ENCODE data around the gene RNF157.
A peak's percentile ranks its signal among the peaks of the same experiment; 100 is the strongest.

RNF157 gene

DNA sequence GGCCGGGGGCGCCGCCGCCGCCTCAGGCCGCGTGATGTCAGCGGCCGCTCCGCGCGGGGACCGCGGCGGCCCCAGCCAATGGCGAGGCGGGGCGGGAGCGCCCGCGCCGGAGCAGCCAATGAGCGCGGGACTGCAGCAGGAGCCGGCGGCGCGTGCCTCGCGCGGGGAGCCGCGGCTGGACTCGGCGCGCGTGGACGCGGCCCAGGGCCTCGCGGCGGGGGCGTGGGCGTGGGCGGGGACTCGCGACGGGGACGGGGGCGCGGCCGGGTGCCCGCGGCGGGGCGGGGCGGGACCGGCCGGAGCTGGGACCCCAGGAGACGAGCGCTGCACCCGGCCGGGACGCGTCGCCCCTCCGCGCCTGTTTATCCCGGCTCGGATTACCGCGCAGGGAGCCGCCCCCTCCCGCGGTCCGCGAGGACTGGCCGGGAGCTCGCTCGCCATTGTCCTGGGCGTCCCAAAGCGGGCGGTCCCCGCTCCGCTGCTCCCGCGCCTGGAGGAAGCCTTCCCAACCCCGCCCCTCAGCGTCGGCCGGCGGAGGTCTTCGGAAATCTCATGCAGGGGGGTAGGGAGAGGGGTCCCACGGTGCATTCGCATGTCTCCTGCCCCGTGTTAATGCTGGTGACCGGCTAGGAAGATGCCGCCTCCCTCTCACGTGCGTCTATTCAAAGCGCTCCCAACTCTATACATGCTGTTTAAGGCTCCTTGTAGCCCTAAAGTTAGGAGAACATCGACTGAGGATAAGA is at the start of gene RNF157:
Gene RNF157, minus strand, starts transcription at position 33 of the 743 bp plus-strand sequence. CDS start 253 bp downstream, outside the sequence.
- peak; percentile 26 for DNase-seq

DNA sequence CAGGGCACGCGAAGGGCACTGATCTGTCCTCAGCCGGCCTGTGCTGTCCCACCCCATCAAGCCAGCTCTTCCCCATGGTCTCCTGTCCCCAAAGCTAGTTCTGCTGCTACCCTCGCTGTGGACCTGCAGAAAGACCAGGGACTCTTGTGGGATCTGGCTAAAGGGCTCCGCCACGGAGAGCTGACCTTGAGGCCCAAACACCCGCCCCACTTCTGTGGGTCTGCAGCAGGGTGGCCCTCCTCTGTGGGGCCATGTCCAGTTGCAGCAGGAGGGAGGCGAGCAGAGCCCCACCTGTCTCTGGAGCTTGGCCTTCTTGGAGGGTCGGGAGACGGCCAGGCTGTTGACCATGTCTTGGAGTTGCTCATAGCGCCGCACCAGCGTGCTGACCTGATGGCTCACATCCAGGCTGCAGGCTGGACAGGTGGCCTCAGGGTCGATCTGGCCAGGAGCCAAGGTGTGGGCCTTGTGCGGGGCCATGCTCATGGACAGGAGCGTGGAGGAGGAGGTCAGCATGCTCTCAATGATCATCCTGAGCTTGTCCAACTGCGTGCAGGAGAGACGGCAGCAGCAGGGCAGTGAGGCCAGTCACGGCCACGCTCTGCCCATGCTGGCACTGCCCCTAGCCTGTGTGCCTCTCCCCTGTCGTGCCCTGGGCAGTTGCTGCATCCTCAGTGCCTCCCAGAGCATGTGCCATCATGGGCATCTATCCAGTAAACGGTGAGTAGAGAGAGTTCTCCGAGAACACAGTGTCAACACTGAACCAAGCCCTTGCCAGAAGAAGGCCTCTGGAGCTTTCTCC is 41.5 kb upstream of the RNF157 start:
- DNase-seq, result no peak

DNA sequence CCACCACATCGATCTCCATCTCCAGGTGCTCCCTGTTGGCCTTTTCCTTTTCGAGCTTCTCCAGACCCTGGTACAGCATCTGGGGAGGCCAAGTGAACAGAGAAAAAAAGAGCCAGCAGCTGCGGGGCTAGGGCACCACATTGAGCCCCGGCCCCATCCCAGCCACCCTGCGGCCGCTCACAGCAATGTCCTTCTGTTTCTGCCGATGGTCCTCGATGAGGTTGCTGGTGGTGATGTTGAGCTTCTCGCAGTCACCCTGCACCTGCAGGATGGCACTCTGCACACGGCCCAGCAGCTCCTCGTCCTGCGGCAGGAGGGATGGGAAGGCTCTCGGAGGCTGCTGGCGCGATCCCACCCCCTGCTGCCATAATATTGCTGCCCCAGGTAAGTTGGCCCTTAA is 40.4 kb upstream of the RNF157 start:
- DNase-seq, result no peak

DNA sequence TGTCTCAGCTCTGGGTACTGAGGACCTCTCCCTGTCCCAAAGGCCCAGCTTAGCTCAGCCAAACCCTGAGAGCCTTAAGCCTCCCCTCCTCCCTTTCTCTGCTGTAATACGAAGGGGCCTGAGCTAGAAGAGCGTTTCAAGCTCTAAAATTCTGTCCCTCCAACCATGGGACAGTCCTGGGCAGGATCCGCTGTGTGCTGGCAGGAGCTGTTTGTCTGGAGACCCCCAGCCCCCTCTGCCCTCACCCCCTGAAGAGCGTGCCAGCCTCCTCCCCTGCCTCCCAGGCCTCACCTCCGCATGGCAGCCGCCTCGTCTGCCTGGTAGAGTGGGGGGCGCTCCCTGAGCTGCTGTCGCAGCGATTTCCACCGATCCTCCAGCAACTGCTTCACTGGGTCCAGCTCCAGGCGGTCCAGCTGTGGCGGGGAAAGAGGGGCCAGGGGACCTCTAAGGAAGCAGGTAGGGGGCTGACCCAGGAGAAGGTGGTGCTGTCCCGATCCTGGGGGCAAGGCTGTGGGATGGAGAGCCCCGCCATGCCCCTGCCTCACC is 39.5 kb upstream of the RNF157 start:
- no peak for DNase-seq

DNA sequence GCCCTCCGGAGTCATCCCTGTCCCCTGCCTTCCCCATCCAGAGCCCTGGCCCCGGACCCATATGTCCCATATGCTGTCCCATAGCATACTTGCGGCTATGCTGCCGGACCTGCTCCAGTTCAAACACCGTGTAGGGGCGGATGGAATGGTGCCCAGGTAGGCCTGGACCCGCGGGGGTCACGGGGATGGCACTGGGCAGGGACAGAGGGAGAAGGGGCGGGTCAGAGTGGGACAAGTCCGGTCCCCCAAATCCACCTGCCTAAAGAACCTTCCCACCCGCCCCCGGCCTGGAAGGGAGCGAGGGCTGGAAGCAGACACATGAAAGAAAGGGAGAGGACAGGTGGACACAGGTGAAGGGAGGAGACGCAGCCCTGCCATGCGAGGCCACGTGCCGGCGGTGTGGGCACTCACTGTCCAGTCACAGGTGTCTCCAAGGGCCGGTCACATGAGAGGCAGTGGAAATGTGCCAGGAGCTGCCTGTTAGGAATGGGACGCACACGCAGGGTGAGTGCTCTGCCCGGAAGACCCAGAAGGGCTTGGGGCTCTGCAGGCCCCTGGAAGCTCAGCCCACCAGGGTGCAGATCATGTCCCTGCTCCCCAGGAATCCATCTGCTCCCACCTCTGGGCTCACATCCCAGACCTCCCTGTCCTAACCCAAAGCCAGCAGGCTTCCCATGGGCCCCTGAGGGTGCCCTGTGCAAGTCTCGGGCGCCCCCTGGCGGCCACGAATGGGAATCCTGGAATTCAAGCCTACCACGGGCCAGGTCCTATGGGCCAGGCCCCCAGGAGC is 38.9 kb upstream of the RNF157 start:
- DNase-seq, result peak; percentile 78

DNA sequence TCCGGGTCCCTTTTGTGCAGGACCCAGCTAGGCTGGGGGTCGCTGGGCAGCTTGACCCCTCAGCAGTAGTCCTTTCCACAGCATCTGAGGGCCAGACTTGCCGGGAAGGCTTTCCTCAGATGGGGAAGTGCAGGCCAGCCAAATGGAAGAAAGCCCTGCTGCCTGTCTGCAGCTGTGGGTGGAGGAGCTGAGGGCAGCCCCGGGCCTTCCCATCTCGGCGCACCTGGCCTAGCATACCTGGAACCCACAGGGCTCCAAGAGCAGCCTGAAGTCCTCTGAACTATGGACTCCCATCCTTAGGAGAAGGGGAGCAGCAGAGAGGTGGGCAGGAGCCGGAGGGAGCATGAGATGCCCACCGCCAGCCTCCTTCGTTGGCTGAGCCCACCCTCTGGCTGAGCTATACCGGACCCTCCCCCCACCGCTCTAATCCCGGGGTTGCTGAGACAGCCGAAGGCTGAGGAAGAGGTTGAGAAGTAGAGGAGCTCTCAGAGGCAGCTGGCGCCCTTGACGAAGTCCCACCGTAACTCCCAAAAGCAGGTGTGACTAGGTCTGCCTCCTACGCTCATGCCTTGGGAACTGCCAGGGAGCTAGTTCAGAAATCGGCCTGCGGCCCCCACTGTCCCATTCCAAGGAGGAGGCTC is 38.1 kb upstream of the RNF157 start:
- DNase-seq, result no peak

DNA sequence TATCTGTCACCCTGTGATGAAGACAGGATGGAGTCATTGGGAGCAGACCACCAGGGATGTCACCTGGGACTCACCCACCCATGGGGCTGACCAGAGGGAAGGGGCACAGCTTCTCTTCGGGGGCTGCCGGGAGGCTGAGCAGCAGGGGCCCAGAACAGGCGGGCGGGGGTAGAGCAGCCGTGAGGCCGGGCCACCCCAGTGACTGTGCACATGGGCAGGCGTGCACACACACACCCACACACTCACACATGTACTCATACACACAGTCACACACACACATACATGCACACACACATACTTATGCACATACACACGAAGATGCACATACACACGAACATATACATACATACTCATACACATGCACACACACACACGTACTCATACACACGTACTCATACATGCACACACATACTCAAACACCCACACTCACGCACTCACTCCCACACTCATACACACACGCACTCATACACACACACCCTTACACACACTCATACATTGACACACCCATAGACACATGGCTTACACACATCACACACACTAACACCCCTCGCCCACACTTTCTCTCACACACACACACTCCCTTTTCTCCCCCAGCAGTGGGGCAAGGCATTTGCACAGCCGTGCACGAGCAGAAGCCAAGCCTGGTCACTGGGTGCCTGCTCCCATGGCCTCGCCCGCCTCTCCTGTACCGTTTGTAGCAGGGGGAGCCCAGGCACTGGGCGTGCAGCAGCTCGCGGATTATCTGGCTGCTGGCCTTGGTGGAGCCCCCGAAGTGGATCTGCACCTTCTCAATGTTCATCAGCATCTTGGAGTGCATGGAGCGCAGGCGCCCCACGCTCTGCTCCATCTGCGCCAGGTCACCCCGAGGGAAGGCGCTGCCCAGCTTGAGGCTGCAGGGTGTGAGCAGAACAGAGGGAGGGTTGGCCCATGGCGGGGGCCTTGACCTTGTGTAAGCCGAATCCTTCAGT is 37.3 kb upstream of the RNF157 start:
- no peak for DNase-seq

DNA sequence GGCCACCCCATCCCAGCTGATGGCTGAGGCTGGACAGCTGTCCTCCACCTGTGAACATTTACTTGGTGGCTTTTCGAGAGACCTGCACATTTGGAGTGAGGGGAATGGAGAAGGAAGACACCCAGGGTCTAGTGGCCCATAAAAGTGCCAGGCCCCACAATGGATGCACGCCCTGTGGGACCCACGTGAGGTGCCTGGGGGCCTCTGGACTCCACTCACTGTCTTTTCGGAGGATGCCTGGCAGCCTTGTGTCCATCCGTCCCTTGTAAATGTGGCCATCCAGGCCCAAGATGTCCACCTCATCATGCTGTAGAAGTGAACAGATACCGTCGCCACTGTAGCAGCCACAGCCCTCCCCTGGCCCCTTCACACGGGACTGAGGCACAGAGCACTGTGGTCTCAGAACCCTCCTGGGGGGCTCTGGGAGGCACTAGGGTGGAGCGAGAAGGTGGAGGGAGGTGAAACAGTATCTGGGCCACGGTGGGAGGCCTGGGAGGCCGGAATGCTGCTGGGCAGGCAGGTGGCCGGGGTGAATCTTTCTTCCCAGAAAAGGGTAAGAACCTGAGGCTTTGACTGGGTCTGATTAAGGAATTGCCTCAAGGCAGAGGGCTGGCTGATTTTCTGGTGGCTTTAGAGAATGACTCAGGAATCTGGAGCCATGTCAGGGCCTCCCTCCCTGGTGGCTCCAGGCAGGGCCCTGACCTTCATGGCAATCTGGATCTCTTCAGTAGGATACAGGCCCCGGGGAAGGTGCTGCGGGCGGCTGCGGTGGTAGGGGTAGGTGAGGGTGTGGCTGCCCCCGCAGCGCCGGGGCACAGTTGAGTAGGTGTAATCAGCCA is 36.4 kb upstream of the RNF157 start:
- DNase-seq, result no peak

DNA sequence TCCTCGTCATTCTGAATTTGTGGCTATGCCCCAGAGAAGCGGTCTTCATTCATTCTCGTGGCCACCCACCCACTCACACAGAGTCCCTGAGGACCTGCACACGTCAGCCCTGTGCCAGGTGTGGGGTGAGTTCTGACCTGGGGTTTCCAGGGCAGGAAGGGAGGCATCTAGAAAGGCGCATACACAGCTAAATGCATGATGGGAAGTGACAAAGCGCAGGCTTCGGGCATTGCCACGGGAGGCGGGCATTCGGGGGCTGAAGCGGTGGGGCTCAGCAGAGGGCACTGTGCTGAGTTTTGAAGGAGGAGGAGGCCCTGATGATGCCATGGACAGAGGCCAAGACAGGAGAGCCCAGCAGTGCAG is 35.8 kb upstream of the RNF157 start:
- DNase-seq, result no peak

DNA sequence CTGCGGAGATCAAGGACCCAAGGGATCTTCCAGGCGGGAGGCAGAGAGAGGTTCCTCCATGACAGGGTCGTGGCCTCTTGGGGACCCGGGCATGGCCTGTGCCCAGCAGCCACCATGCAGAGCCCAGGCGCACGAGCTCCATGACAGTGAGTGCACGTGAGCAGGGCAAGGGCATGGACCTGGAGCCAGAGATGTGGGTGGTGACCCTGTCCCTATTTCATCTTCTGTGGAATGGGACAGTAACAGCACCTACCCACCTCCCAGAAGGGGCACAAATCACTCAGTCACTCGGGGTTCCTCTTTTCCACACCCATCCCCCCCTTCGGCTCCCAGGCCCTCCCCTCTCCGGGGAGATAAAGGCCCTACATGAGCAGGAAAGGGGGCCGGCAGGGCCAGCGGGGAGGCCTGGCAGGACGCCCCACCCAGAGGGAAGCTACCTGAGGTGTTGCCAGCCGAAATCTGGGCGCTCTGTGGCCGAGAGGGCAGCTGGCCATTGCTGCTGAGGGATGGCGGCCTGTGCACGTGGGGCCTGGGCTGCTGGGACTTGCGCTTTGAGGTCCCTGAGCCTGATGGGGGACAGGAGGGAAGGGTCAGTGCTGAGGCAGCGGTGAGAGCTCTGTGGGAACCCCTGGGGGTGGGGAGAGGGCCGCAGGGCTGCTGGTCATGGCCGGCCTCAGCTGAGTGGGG is 35.2 kb upstream of the RNF157 start:
- DNase-seq, result no peak

DNA sequence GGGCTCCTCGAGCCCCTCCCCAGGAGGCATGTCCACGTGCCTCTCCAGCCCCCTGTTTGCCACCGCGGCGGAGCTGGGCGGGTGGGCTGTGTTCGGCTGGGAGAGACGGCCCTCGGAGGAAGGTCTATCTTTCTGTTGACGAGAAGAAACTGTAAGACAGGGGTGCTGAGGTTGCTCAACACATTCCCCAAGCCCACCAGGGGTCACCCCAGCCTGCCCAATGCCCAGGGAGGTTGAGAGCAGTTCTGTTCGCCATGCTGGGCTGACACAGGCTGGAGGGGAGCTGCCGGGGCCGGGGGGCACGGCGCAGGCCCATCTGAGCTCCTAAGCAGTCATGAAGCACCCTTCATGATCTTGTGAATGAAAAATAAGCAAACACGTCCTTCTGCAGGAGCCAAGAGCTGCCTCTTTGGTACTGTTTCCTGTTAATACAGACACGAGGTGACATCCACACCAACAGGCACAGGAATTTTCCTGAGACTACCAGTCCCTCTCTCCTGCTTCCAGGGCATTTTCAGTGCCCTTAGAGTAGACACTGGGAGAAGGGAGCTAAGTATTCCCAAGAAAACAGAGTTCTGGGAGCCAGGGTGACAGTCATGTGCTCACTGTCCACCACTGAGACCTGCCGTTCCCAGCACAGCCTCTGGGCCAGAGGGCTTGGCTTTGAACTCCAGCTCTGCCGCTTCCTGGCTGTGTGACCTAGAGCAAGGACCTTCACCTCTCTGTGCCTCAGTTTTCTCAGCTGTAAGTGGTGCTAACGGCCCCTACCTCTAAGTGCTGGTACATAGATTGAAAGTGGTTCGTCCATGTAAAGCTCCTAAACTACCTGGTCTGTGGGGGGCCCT is 34.0 kb upstream of the RNF157 start:
- DNase-seq, result no peak

DNA sequence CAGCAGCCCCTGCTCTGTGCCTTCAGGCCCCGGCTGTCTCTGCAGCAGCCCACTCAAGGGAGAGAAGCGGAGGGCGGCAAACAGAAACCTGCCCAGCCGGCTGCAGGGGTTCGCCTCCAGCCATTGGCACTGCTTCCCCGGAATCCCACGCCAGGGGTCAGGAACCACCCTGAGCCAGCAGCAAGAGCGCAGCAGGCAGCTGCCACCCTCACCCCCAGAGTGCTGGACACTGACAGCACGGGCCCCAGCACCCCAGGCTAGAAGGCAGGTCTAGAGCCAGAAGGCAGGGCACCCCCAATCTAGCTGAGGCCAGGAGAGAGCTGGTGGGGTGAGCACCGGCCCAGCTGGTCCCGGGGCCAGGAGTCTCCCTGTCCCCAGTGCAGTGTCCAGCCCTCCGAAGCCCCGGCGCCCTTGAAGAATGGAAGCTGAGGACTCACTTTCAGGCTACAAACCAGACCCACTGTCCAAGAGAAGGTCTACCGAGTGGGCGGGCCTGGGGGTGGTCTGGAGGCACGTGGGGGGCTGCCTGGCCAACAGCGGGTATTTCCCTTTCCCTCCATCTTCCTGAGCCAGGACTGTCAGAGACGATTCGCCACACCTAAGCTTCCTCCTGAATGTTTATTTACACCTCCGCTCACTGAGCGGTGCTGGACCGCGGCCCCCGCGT is 33.3 kb upstream of the RNF157 start:
- no peak for DNase-seq

DNA sequence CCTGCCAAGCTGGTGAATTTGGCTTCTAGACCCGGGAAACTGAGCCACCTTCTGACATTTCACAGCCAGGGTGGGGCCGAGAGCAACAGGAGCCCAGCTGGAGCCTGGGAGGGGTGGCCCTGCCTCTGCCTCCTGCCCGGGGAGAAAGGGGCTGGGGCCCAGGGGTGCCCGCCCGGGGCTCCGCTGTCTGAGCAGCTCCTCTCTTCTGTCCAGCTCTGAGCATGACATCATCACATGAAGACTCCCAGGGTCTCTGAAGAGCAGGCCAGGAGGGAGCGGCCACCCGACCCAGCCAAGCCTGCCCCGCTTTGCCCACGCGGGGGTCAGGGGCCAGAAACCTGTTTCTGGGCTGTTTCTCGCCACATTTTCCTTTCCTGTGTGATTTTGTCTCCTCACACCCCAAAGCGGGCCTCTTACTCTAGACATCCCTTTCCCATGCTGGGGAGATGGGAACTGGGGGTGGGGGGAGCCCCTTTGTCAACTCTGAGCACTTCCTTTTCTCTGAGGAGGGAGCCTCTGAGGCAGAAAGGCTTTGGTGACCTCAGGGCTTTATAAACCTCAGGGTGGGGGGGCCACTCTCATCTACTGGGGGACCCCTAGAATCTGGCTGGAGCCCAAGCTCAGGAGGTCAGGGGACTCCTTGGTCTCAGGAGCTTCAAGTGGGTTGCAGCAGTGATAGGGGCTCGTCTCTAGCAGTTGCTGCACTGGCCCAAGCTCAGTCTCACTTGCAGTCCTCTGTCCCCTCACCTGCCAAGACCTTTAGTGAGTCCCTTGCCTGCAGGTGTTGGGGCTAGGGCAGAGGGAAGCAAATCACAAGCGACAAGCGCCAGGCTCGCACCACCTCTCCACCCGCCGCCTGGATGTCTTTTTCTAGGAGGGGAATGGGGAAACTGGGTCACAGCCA is 32.5 kb upstream of the RNF157 start:
- no peak for DNase-seq

DNA sequence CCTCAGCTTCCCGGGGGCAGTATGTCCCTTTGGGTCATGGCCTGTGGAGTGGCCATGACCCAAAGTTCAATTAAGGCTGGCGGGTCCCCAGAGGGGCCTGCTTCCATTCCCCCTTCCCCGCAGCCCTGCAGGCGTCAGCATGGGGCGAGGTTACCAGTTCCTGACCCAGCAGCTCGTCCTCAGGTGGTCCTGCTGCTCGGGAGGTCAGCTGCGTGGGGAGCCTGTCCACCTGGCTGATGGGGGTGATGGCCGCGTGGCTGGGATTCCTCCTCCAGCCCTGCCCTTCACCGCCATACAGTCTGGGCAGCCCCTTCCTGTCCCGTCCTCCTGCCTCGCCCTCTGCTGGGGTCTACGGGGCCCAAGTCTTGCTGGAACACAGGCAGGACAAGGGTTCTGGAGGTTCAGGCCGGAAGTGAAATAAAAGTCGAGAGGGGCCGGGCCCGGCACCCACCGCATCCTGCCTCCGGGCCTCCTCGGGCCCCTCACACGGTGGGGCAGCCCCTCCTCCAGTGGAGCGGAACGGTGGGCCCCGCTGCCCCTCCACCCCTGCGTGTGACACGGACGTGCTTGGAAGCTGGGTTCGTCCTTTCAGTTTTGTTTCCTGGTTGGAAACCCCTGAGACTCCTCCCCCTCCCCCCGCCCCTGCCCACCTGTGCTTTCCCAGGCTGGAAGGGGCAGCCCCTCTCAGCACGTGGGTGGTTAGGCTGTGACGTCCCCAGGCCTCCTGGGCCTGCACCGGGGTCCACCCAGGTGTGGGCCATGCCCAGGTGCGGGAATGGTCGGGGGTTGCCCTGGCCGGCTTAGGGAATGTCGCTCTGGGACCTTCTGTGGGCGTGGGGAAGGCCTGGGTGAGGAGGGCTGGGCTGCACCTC is 31.6 kb upstream of the RNF157 start:
- no peak for DNase-seq

DNA sequence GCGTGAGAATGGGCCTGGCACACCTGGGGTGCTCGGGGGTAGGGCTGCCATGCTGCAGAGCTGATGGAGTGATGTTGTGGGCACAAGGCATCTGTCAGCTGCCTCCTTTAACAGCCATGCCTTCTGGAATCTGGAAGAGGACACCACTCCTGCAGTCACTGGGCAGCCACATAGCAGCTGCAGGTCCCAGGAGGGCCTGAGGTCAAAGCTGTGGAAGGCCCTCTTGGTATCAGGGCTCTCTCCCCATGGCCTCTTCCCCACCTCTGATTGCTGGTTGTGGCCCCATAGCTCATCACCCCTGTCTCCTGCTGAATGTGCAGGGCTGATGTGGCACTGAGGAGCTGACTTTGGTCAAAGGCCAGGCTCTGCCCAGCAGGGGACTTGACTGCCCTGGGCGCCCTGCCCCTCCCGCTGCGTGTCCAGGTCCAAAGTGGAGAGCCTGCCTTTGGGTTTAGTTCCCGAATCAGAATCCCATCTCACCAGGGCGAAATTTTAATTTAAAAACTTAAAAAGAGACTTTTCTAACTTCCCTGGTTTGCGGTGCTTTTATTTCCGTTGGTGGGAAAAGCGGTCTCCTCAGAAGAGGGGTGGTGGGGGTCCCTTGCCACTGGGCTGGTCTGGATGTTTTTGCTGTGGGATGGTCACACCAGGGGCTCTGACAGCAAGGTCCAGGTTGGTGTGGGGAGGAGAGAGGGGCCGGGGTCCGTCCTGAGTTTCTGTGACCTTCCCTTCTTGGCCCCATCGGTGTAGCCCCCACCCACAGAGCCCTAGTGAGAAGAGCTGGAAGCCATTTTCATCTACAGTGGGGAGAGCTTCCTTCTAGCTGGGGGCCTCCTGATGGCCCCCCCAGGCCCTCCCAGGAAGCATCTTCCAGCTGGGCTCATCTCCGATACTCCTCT is 30.7 kb upstream of the RNF157 start:
- no peak for DNase-seq

All from fibroblast of upper back skin (primary cell).